ENCODE data around the gene PSTPIP2. TPM values are rescaled to one million over a fixed set of nuclear protein-coding genes. Genes with fewer than 3 reads are reported as not detected.

PSTPIP2 gene
- total and polyA plus RNA-seq, 2 donors (not counting 1 experiment from before 2014, with no cell fraction given), result 0.42 to 0.76 TPM

- no peak for DNase-seq
- Mint-ChIP-seq H3K27ac (no peak overlapping the region), H3K4me3 (no peak overlapping the region), H3K4me1 (no peaks in the 10 kb centered on the region), H3K27me3 (no peaks in the 10 kb centered on the region), H3K9me3 (ENCODE audit: insufficient read depth) (no peaks in the 10 kb centered on the region)
- Histone ChIP-seq H3K79me2 (ENCODE audit: control insufficient read depth, insufficient read depth, low read length) (no peaks in the 10 kb centered on the region), H3K27ac (ENCODE audit: low read length in 2 of 2) (no peak overlapping the region), H3K4me2 (replicated peaks; ENCODE audit: low read depth, low read length, poor library complexity, severe bottlenecking) (no peak overlapping the region), H4K20me1 (ENCODE audit: control insufficient read depth, insufficient read depth, low read length, poor library complexity, severe bottlenecking) (no peaks in the 10 kb centered on the region), H2AFZ (ENCODE audit: insufficient read depth, low read depth, low read length, poor library complexity, severe bottlenecking) (no peak overlapping the region), H3K9ac (ENCODE audit: low read length) (no peak overlapping the region), H3K36me3 (replicated peaks in 1 of 2; ENCODE audit: control extremely low read depth in 1 of 2, control insufficient read depth in 1 of 2, extremely low read depth in 1 of 2, insufficient read depth in 2 of 2, low read length in 1 of 2) (peaks cover 6 to 71% of the 10 kb centered on the region in 2 experiments), H3K9me3 (ENCODE audit: control extremely low read depth in 1 of 3, control insufficient read depth in 2 of 3, insufficient read depth in 1 of 3, low read length in 2 of 3) (no peaks in the 10 kb centered on the region), H3K4me1 (ENCODE audit: control insufficient read depth in 2 of 2, insufficient read depth in 2 of 2, low read length in 2 of 2) (no peaks in the 10 kb centered on the region), H3K4me3 (ENCODE audit: control extremely low read depth in 1 of 5, extremely low read depth in 1 of 5, insufficient read depth in 1 of 5, low read depth in 2 of 5, low read length in 4 of 5) (no peak overlapping the region), H3K27me3 (replicated peaks in 1 of 4; ENCODE audit: control extremely low read depth in 1 of 4, control insufficient read depth in 3 of 4, insufficient read depth in 4 of 4, low read length in 3 of 4) (no peaks in the 10 kb centered on the region)
- POLR2A ChIA-PET, result no interaction called here
- TF ChIP-seq CTCF (IDR thresholded peaks at IDR 0.05), result no peak
- ATAC-seq (ENCODE audit: low read depth), result no peak
- CTCF ChIA-PET, result no interaction called here
- WGBS (ENCODE audit: insufficient coverage), result 82% methylated on average over 2 of the region's 2 CpGs
- intact Hi-C loops (cut with micrococcal nuclease), result no loop called here
These were observed 131.3 kb downstream of the PSTPIP2 start for GRCh38 chr18:45940724-45941123.

- no CpG with 5 or more reads among the region's 2 CpGs for WGBS (ENCODE audit: insufficient coverage)
- Histone ChIP-seq H3K4me2 (replicated peaks; ENCODE audit: low read depth, low read length, poor library complexity, severe bottlenecking) (no peak overlapping the region), H3K79me2 (ENCODE audit: control insufficient read depth, insufficient read depth, low read length) (no peaks in the 10 kb centered on the region), H3K4me1 (ENCODE audit: control insufficient read depth in 2 of 2, insufficient read depth in 2 of 2, low read length in 2 of 2) (no peaks in the 10 kb centered on the region), H3K36me3 (replicated peaks in 1 of 2; ENCODE audit: control extremely low read depth in 1 of 2, control insufficient read depth in 1 of 2, extremely low read depth in 1 of 2, insufficient read depth in 2 of 2, low read length in 1 of 2) (peaks cover 5 to 73% of the 10 kb centered on the region in 2 experiments), H3K27ac (ENCODE audit: low read length in 2 of 2) (no peak overlapping the region), H3K4me3 (ENCODE audit: control extremely low read depth in 1 of 5, extremely low read depth in 1 of 5, insufficient read depth in 1 of 5, low read depth in 2 of 5, low read length in 4 of 5) (no peak overlapping the region), H2AFZ (ENCODE audit: insufficient read depth, low read depth, low read length, poor library complexity, severe bottlenecking) (no peak overlapping the region), H3K9ac (ENCODE audit: low read length) (no peak overlapping the region), H3K27me3 (replicated peaks in 1 of 4; ENCODE audit: control extremely low read depth in 1 of 4, control insufficient read depth in 3 of 4, insufficient read depth in 4 of 4, low read length in 3 of 4) (no peaks in the 10 kb centered on the region), H3K9me3 (ENCODE audit: control extremely low read depth in 1 of 3, control insufficient read depth in 2 of 3, insufficient read depth in 1 of 3, low read length in 2 of 3) (no peaks in the 10 kb centered on the region), H4K20me1 (ENCODE audit: control insufficient read depth, insufficient read depth, low read length, poor library complexity, severe bottlenecking) (no peaks in the 10 kb centered on the region)
- ChIA-PET CTCF (interaction anchor here (1.0 kb wide), 1 partner anchor 33 kb away, joined by 3 read pairs; no protein-coding TSS in a partner anchor), POLR2A (no interaction called here)
- H3K4me3 Mint-ChIP-seq, result no peak overlapping the region
- no peaks in the 10 kb centered on the region for H3K9me3 Mint-ChIP-seq (ENCODE audit: insufficient read depth)
- no peak overlapping the region for H3K27ac Mint-ChIP-seq
- intact Hi-C loops (cut with micrococcal nuclease), result no loop called here
- H3K4me1 Mint-ChIP-seq, result no peaks in the 10 kb centered on the region
- no peaks in the 10 kb centered on the region for H3K27me3 Mint-ChIP-seq
- no peak for ATAC-seq (ENCODE audit: low read depth)
- no peak for DNase-seq
- TF ChIP-seq CTCF (IDR thresholded peaks at IDR 0.05) (no peak), EZH2 (IDR thresholded peaks at IDR 0.05; ENCODE audit: borderline replicate concordance, insufficient read depth, low read depth, low read length, poor library complexity, severe bottlenecking) (no peak)
These were observed 132.8 kb downstream of the PSTPIP2 start for GRCh38 chr18:45939236-45939635.

Data from B cell (primary cell).